CD4-positive, alpha-beta T cell treated with Interleukin-4 for 1 hour (primary cell): ENCODE data around the gene GPR34.
"Not testable (repeated sequence)": the region's sequence is repeated elsewhere in the genome, so short reads cannot be mapped to it uniquely, and the experiment has no call there.

Source experiments
- DNase-seq, 2 donors: peaks; one replicate each; pipeline ENCODE4 v3.0.0-alpha.2; 2020 to 2022

GPR34 gene

GRCh38 chrX:41703574-41704029, 14.8 kb downstream of the GPR34 start:
- no peak for DNase-seq

DNA sequence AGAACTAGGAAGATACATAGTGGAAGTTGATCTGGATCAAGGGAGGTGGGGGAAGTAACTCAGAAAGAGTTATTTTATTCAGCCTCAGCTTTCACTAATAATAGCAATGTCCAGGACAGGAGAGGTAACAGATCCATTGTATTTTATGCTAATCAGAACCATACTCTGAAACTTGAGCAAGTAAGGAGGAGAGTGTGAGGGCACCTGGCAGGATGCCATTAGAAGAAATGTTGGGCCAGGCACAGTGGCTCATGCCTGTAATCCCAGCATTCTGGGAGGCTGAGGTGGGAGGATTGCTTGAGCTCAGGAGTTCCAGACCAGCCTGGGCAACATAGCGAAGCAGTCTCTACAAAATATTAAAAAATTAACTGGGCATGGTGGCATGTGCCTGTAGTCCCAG, 16.3 kb downstream of the GPR34 start:
- no peak for DNase-seq

DNA sequence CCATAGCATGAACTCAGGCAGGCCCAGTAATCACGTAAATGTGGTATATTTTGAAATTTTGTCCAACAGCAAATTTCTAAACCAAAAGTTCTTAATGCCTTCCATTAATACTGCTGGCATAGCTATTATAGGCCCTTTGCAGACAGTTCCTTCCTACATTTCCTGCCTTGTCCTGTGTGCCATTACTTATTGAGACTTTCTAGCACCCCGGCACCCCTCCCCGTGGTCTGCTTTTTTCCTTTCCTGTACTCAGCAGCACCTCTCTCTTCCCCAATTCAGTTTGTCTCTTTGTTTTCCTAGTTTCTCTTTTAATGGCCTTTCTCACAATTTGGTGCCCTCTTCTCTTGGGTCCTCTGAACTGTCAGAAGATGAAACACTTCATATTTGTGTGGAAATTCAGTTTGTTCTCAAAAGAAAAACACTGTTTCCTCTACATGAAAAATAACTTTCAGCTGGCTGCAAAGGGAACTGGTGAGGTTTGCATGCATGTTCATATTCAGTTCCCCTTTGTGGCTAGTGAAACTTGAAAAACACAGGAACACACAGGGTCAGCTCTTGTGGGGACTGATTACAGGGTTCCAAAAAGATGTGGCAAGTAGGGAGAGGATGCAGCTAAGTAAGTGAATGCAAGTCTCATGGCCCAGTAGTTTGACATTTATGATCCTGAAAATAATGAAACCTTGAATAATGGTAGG, 17.1 kb downstream of the GPR34 start:
- no peak for DNase-seq

DNA sequence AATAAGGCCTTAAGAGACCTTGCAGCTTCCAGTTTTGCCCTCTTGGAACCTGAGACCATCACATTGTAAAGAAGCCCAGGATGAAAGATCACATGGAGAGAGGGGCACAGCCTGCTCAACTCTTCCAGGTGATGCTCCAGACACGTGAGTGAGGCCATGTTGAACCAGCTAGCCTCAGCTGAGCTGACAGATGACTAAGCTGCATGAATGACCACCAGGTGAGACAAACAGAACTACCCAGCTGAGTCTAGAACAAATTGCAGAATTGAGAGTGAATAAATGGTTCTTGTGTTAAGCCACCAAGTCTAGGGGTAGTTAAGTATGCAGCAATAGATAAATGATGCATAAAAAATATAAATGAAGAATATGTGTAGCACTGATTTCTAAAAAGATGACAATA, 18.4 kb downstream of the GPR34 start:
- DNase-seq: no peak

GRCh38 chrX:41708486-41708885, 19.7 kb downstream of the GPR34 start:
- DNase-seq: no peak

- no peak for DNase-seq
Observed at GRCh38 chrX:41711021-41711667, 22.4 kb downstream of the GPR34 start.

DNA sequence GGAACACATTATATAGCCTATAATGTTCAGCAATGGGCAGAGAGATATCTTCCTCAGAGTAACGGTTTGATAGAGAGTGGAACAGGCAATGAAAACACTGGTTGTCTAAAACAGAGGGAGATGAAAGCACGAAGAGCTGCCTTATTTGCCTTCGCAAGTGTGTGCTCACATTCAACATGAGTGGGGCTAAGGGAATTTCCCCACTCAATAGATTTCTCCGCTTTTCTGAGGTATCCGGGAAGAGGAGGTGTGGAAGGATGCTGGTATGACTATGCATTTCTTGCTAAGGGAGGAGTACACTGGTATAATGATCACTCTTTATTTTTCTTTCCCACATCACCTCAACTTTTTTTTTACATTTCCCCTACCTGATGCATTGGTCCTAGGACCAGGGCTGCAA, 27.4 kb downstream of the GPR34 start:
- no peak for DNase-seq

DNA sequence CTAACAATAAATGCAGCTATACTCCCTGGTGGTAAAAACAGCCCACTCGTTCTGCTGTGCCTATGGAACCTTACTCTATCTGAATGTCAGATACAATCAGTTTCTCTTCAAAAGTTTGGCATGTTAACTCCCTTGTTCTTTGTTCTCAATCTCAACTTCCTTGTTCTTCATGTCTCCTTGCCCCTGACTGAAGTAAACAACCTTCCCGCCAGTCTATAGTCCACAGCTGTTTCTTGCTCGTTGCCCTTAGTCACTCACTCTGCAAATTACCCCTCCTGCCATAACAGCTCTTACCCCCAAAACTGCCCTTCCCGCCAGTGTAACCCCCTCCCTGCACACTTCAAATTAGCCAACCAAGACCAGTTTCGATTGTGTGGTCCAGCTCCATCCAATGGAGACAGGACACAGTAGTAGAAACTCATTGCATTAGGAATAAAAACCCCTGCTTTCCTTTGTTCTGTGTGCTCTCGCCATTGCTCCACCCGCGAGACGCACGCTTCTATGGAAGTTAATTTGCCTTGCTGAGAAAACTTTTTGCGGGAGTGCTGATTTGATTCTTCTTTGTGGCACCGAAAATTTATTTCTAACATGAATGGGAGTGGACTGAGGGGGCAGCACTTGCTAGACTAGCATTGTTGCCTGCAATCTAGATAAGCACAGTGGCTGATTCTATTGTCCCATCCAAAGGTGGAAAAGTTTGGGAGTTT, 28.1 kb downstream of the GPR34 start:
- DNase-seq: no peak

DNA sequence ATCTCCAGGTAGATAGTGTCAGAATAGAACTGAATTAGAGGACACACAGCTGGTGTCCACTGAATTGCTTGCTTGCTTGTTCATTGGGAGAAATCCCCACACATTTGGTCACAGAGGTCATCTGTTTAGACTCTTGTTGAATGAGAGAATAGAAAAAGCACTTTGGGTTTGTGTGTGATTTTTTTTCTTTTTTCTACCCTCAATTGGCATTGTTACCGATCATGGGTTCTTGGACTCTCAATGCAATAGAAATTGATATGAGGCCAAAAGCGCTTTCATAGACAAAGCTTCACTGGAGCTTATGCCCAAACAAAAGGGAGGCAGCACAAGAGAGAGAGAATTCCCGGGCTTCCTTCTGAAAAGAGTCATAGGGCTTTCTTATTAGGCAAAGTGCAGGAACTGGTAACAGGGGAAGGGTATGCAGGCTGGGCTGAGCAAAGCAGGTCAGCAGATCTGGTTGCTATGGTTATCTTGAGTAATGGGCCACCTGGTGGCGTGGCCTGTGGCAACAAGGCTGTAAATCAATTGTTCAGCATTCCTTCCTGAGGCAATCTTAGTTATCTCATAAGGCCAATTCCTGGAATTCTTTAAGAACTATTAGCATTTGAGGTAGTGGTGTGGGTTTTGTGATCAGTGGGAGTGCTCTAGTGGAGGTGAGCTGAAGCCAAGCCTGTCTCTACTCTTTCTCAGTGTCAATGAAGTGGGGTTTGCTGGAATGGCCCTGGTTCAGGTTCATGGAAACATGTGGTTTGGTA, 29.9 kb downstream of the GPR34 start:
- DNase-seq: no peak

- DNase-seq: not testable (repeated sequence)
Observed at GRCh38 chrX:41719610-41720009, 30.8 kb downstream of the GPR34 start.

DNA sequence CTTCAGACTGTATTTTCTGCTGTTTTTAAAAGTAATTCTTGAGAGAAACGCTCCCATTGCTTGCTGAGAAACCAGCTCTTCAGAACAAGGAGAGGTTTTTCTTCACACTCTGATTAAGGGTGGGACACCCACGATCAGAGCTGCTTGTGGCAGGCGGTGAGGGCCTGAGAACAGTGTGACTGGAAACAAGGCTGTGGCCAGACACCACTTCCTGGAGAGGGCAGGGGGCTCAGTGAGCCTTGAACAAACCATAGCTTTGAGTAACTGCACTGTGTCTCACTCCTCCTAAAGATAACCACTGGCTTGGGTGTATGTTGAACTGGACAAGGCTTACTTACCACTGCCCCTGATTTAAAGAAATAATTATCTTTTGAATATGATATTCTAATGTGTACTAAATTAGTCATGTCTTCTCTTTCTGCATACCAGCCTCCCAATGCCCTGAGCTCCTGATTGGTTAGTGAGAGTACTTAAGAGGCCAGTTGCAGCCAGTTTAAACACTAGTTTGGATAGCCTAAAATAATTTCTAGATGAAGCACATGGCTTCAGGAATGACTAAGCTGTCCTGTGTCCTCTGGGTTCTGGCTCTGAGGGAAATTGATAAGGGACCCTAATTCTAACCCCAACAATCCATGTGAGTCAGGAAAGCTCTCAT, 31.5 kb downstream of the GPR34 start:
- DNase-seq: peak; percentile 45 to 56

- no peak for DNase-seq
Observed at GRCh38 chrX:41721590-41721989, 32.8 kb downstream of the GPR34 start.

- DNase-seq: no peak
Observed at GRCh38 chrX:41722214-41722613, 33.4 kb downstream of the GPR34 start.

- no peak for DNase-seq
Observed at GRCh38 chrX:41722816-41723618, 34.2 kb downstream of the GPR34 start.

DNA sequence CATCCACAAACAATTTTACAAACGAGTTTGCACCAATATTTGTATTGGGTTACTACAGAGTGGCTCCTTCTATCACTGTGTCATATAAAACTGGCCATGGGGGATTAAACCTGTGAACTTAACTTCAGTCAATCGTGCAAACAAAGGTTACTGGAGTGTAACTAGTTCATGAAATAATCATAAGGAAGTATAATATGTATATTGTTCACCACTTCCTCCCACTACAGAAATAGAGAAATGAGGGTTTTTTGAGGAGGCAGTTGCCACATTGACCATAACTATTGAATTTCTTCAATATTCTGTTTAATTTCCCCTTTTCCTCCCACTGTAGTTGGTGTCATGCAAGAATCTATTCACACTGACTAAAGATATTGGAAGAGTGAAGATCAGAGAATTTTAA, 35.1 kb downstream of the GPR34 start, which contains the start of gene GPR82:
Gene GPR82, plus strand, starts transcription at position 356 of the 400 bp plus-strand sequence. CDS start 2,846 bp downstream, outside the sequence.
- no peak for DNase-seq

GRCh38 chrX:41728125-41728524, 39.4 kb downstream of the GPR34 start:
- DNase-seq: no peak

DNA sequence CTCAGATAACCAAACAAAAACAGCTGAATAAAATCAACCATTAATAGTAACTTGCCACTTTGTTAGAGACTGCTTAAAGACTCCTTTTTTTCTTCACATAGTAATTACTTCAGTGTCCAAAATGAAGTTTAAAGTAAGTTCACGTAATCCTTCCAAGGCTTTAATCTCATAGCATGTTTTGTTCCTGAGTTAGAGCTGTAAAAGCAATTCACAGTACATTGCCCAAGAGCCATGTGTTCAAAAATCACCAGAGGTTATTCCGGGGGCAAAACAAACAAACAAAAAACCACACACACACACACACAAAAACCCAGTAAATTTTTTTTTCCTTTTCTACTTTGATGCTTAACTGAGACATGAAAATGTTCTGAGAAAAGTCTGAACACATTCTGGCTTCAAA, 41.3 kb downstream of the GPR34 start:
- no peak for DNase-seq

DNA sequence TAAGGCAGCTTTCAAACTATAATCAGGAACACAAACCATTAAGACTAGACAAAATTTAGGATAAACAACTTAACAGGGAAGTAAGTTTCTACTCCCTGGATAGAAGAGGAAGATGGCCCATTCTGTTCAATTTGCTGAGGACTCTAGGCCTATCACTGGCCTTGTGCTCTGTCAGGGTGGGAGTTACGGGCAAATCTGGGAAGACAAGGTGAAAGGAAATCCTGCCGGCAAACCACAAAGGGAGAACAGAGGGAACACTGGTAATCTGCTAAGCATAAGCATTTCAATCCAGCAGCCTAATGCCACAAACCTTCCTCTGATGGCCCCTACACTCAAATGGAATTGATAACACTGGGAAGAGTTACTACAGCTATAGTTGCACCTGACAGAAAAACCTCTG, 43.5 kb downstream of the GPR34 start:
- DNase-seq: no peak

DNA sequence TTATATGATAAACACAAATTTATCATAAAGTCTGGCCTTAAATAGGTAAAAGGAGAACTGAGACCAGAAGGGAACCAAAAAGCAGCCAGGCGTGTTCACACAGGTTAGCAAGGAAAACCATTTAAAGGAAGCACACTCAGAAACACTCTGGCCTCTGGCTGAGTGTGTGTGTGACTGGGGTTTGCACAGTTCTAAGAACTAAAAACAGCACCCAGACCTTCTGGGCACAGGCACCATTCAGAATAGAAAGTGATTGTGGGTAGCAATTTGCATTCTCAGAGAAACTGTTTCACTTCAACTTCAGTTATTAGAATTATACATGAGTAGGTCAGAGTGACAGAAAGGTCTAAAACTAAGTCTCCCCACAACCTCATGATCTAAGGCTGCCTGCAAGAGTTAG, 45.2 kb downstream of the GPR34 start:
- DNase-seq: peak; percentile 14 to 60

GRCh38 chrX:41734530-41734929, 45.8 kb downstream of the GPR34 start:
- DNase-seq: peak in 1 of 2 donors; percentile 17

DNA sequence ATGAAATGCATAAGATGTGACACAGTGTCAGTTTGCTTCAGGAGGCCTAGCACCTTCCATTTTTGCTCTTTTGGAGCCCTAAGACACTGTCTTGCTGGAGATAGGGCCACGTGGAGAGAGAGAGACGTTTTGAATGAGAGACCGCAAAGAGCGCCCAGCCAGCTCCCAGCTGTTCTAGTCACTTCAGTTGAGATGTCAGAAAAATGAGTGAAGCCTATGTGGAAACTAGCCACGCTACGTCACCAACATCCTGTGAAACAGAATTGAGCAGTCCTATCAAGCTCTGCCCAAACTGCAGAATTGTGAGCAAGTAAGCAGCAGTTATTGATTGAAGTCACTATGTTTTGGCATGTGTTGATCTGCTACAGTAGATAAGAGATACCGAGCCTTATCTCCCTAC, 48.3 kb downstream of the GPR34 start:
- peak; percentile 18 for DNase-seq

DNA sequence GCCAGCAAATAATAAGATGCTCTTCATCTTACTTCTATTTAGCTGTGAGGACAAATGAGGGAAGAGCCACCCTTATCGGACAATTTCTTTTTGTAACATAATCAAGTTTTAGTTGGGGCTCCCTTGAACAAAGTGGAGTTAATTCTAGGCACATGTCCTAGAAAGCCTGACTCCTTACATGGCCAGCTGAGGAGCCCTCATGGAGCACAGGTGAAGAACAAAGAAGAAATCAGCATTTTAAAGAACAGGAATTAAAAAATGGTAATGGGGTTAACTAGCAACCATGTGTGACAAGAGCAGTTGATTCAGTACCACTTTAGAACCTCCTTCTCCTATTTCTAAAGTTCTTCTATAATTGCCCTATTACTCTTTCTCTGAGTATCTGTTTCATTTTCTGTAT, 51.1 kb downstream of the GPR34 start:
- no peak for DNase-seq
